K562 treated with DMSO at 1 percent for 4 hours (cell line): ENCODE results near the gene FKTN. TPM values are rescaled to one million over a fixed set of nuclear protein-coding genes. Genes with fewer than 3 reads are reported as not detected.

ENCODE experiments used
- total RNA-seq: library from RNA; unstranded; fragments of 300-600 nt; gene quantifications from 2 replicates; pipeline ENCODE4 v1.2.3, GENCODE V29; 2022; ENCODE audit not compliant: insufficient read depth

FKTN gene
- 1.3 and 3.0 TPM in 2 replicates for total RNA-seq

DNA sequence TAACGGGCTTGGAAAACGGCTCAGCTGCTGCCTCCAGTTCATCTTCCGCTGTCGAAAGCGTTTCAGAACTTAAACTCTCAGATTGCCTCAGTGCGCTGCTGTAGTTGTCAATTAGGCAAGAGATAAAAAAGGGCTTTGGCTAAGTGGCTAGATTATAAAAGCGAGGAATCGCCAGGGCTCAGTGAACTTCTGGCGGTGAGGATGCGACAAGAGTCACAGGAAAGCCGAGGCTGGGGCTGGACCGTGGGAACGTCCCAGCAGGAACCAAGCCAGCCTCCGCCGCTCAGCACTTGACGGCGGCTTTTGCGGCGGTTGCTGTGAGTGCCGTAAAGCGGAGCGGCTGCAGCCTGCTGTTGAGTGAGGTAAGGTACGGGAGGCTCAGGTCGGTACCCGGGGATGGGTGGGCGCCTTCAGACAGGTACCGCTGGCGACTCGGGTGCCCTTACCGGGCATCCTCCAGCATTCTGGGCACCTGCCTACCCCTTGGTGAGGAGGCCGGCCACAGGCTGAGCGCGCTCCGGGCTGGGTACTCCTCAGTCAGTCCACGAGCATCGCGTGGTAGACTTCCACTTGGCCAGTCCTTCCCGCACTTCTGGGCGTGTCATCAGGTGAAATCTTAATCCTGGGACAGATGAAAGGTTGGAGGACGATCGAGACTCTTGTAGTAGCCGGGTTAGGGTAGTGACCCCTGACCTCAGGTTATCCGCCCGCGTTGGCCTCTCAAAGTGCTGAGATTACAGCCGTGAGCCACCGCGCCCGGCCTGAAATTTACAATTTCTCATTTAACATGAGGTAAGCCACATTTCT, at the start of gene FKTN:
Gene FKTN (plus strand): TSS at position 328 of the 807 bp plus-strand sequence. CDS start 16,902 bp downstream, outside the sequence.

DNA sequence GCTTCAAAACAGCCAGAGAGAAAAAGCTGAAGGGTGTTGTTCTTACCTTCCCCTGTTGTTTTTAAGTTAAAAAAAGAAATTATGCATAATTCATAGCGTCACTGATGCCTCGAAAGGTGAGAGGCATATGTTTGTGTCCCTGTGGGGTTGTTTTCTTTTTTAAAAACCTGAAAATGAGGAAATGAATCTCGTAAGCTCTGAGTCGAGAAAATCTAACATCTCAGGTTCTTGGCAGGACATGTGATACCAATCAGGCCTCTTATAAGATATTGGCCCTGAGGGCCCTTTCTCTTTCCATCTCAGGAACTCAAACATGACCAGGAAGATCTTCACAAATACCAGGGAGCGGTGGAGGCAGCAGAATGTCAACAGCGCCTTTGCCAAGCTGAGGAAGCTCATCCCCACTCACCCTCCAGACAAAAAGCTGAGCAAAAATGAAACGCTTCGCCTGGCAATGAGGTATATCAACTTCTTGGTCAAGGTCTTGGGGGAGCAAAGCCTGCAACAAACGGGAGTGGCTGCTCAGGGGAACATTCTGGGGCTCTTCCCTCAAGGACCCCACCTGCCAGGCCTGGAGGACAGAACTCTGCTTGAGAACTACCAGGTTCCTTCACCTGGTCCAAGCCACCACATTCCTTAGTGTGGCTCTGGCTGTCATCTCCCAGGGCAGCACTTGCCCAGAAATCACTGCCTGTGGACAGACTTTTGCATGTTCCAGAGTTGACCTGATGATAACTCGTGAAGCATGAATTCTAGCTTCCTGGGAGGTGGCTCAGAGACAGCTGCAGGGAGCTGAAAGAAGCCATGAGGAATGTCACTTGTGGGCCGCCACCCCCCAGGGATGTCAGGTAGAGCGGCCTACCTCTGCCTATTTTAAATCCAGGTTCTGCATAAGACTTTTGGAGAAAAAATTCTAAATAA, 104.5 kb downstream of the FKTN start, which contains the start of gene TAL2:
Gene TAL2 (plus strand): TSS at position 274 of the 921 bp plus-strand sequence. CDS start 40 bp downstream, at position 314.

Other genes with a start within 250 kb of the FKTN start
- 0.82 and 0.90 TPM in 2 replicates for gene FSD1L, start 110.1 kb upstream of the FKTN start, total RNA-seq
- 2.6 TPM in 1 of 2 replicates, not detected in the other for gene TAL2, start 104.3 kb downstream of the FKTN start, total RNA-seq
- gene TMEM38B, start 136.4 kb downstream of the FKTN start, total RNA-seq = 21.0 and 22.0 TPM in 2 replicates